ENCODE data around the gene HSPD1.
"Not testable (repeated sequence)": the region's sequence is repeated elsewhere in the genome, so short reads cannot be mapped to it uniquely, and the experiment has no call there.

The HSPD1 gene

GRCh38 chr2:197496695-197497094, 2.9 kb downstream of the HSPD1 start:
- DNase-seq, result no peak

- DNase-seq, result no peak
These were observed 4.1 kb downstream of the HSPD1 start for GRCh38 chr2:197495433-197496134.

- DNase-seq, result no peak
These were observed 12.3 kb downstream of the HSPD1 start for GRCh38 chr2:197487385-197487784.

GRCh38 chr2:197486175-197486574, 13.5 kb downstream of the HSPD1 start:
- no peak for DNase-seq

- DNase-seq, result not testable (repeated sequence)
These were observed 15.4 kb downstream of the HSPD1 start for GRCh38 chr2:197484248-197484647.

- DNase-seq, result no peak
These were observed 19.2 kb downstream of the HSPD1 start for GRCh38 chr2:197480165-197481036.

GRCh38 chr2:197477797-197478196, 21.8 kb downstream of the HSPD1 start:
- DNase-seq, result no peak

- DNase-seq, result no peak
These were observed 27.5 kb downstream of the HSPD1 start for GRCh38 chr2:197472166-197472565.

GRCh38 chr2:197464175-197464574, 35.5 kb downstream of the HSPD1 start:
- DNase-seq, result no peak

- no peak for DNase-seq
These were observed 38.6 kb downstream of the HSPD1 start for GRCh38 chr2:197461057-197461456.

- no peak for DNase-seq
These were observed 39.0 kb downstream of the HSPD1 start for GRCh38 chr2:197460649-197461048.

GRCh38 chr2:197455428-197455827, 44.2 kb downstream of the HSPD1 start:
- DNase-seq, result no peak

GRCh38 chr2:197454923-197455322, 44.7 kb downstream of the HSPD1 start:
- DNase-seq, result no peak

GRCh38 chr2:197453914-197454398, 45.7 kb downstream of the HSPD1 start:
- no peak for DNase-seq

GRCh38 chr2:197453123-197453913, 46.3 kb downstream of the HSPD1 start, which contains the start of gene COQ10B:
Gene COQ10B (plus strand): TSS chr2:197453552. CDS start chr2:197453561, 9 bp downstream.
- DNase-seq, result peak; percentile 99

- DNase-seq, result no peak
These were observed 46.9 kb downstream of the HSPD1 start for GRCh38 chr2:197452754-197453122.

- DNase-seq, result not testable (repeated sequence)
These were observed 48.7 kb downstream of the HSPD1 start for GRCh38 chr2:197450935-197451358.

- DNase-seq, result no peak
These were observed 49.2 kb downstream of the HSPD1 start for GRCh38 chr2:197450465-197450864.

- no peak for DNase-seq
These were observed 52.8 kb downstream of the HSPD1 start for GRCh38 chr2:197446844-197447243.

GRCh38 chr2:197445746-197446145, 53.9 kb downstream of the HSPD1 start:
- no peak for DNase-seq

- DNase-seq, result no peak
These were observed 56.8 kb downstream of the HSPD1 start for GRCh38 chr2:197442857-197443256.

GRCh38 chr2:197437380-197437779, 62.3 kb downstream of the HSPD1 start:
- DNase-seq, result no peak

Data from SHP77 (cell line).